Activated T-helper 9 cell treated with anti-CD3 and anti-CD28 coated beads, Interleukin-2, amount 50 U/mL, for 16 hours (primary cell): Measurements from ENCODE around the gene NRGN.

ENCODE experiments used
- DNase-seq: peaks from one replicate; pipeline ENCODE4 v3.0.0-alpha.2; 2020; ENCODE audit warnings: low read depth

The NRGN gene

GRCh38 chr11:124791626-124792341, 52.0 kb downstream of the NRGN start:
- no peak for DNase-seq

- no peak for DNase-seq
Observed at GRCh38 chr11:124793466-124794278, 53.9 kb downstream of the NRGN start.

- DNase-seq, result no peak
Observed at GRCh38 chr11:124796312-124796711, 56.6 kb downstream of the NRGN start.
